ENCODE data around the gene TDRD3.

TDRD3 gene

GRCh38 chr13:60583196-60583888 lies 186.3 kb downstream of the TDRD3 start:
- DNase-seq, result no peak

DNA sequence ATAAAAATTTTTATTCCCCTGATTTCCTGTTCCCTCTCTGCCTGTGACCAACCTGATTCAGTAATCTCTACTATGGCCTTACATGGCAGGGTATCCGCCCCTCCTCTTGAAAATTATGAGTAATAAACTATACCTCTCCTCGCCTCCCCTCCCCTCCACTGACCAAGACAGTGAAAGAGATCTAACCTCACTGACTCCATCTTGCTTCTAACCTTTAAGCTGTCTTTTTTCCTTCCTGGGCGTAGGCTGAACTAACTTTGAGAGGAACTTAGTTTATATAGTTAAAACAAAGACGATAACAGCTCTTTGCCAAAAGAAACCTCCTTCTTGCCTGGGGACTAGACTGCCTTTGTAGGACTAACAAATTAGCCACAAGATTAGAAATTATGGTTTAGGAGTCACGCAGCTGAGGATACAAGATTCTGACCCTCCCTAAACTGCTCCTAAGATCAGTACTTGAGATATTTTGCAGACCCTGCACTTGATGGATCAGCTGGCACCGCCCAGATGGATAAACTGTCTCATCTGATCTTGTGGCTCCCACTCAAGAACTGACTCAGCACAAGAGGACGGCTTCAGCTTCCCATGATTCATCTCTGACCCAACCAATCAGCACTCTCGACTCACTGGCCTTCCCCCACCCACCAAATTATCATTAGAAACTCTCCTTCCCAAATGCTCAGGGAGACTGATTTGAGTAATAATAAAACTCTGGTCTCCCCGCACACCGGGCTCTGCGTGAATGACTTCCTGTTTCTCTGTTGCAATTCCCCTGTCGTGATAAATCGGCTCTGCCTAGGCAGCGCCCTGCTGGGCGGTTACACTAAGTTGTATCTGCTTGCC lies 187.1 kb downstream of the TDRD3 start:
- DNase-seq, result no peak

- no peak for DNase-seq
Observed at GRCh38 chr13:60584976-60585375, 188.0 kb downstream of the TDRD3 start.

DNA sequence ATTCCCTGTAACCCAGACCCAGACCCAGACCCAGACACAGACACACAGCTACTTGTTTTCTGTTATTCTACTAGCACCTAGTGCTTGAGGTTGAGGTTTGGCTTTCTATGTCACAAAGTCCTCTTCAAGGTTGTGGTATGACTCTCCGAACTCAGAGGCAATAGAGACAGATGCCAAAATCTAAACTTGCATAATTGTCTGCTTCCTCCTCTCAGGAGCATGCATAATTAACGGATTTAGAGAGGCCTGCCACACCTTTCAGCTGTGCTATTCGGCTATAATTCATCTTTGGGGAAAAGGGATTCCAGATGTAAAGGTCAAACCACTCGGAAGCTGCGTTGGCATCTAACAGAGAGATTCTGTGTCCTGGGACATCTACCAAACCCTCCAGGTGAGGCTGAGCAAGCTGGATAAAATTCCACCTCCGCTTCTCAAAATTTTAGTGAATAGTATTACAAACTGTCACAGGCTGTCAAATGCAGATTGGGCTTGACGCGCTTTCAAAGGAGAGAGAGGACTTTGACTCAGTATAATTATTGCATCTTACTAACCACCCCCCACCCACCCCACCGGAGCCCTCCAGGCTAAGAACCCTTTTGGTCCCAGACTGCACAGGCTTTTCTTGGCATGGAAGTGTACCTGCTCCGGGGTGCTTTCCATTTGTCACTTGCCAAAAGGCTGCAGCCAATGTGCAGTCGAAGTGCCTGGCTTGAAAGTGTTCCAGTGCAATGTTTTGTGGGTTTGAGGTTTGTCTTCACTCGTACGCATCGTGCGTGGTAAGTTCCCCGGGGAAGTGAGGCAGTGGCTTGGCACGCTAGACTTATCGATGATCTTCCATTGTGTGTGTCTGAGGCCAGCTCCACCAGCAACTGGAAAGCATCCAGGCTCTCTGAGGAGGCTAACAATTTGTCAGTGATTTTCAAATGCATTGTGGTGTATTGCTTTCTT lies 194.1 kb downstream of the TDRD3 start:
- no peak for DNase-seq

GRCh38 chr13:60603049-60603448 lies 206.0 kb downstream of the TDRD3 start:
- DNase-seq, result no peak

DNA sequence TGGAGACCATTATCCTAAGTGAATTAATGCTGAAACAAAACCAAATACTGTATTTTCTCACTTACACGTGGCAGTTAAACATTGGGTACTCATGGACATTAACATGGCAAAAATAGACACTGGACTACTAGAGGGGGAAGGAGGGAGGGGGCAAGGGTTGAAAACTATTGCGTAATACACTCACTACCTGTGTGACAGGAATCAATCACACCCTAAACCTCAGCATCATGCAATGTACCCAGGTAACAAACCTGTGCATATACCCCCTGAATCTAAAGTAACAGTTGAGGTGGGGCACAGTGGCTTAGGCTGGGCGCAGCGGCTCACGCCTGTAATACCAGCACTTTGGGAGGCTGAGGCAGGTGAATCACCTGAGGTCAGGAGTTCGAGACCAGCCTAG lies 207.0 kb downstream of the TDRD3 start:
- DNase-seq, result no peak

- DNase-seq, result no peak
Observed at GRCh38 chr13:60608954-60609353, 211.9 kb downstream of the TDRD3 start.

DNA sequence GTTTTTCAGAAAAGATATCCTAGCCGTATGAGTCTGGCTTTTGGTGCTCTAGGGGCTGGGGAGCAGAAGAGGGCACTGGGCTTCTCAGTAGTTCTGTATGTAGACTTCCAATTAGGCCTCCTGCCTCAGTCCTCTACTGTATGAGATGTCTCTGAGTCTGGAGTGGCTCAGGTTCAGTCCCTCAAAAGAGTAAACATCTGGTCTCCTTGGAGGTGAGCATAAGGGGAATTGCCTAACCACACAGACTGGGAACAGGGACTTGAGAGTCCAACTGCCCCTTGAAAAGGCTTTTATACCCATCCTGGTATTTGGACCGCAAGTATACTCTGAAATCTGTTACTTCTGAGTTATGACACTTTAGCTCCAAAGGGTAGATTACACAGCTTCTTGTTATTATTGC lies 214.5 kb downstream of the TDRD3 start:
- DNase-seq, result no peak

GRCh38 chr13:60612593-60612992 lies 215.6 kb downstream of the TDRD3 start:
- DNase-seq, result no peak

GRCh38 chr13:60613080-60613479 lies 216.1 kb downstream of the TDRD3 start:
- DNase-seq, result no peak

DNA sequence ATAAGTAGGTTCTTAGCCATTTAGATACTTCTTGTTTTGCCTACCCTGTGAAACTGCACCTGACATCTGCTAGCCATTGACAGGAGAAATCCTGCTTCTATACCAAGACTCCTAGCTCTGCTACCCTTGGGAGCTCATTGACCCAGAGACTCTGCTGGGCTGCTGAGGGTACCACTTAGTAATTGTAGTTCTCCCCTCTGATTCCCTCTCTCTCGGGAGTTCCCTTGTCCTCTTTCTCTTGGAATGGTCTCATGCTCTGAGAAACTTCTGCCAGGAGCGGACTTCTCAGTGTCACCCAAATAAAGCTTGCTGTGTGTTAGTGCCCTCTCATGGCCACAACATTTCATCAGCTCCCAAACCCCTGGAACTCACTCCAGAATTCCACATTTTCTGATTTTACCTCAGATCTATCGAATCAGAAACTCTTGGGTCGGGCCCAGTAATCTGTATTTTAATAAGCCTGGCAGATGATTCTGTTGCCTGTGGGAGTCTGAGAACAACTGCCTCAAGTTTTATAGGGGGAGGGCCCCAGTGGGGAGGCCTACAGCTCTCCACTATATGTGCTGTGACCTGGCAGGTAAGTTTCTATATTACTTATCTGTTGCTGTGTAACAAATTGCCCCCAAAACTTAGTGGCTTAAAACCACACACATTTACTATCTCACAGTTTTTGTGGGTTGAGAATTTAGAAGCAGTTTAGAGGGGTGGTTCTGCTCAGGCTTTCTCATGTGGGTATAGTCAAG lies 221.1 kb downstream of the TDRD3 start:
- DNase-seq, result no peak

GRCh38 chr13:60619461-60619860 lies 222.4 kb downstream of the TDRD3 start:
- DNase-seq, result no peak

DNA sequence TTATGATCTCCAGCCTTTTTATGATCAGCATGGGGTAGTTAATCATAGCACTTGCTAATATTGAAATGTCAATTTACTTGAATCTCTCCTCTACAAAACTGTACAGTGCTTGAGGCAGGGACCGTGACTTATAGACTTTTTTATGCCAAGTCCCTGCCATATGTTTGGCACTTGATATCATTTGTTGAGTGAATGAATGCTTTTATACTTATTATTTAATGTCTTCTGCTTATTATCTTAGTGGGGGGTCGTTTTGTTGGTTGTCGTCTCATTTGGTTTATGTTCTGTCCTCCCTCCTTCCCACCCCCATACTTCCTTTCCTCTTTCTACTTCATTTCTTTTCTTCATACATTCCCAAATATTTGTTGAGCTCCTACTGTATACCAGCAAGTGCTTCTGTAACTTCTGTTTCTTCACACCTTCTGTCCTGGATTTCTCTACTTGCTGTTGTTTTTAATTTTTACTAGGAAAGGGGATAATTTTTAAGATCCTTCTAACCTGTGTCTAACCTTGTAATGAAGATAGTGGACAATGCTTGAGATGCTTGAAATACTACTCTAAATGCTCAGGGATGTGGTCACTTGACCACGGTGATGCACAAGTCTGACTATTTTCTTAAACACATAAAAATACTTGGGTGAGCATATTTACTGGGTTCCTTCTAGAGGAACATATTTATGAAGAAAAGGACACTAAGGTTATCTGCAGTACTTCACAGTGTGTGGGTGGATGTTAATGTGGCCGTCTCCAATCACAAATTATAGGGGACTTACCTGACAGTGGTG lies 223.8 kb downstream of the TDRD3 start:
- DNase-seq, result no peak

- DNase-seq, result no peak
Observed at GRCh38 chr13:60623151-60623550, 226.1 kb downstream of the TDRD3 start.

Data from cerebellar nuclear complex (tissue), 1 donor.